Kidney (tissue), 14 donors: ENCODE results near the gene CSTF2T. TPM values are rescaled to one million over a fixed set of nuclear protein-coding genes. Genes with fewer than 3 reads are reported as not detected.

Experiments
- DNase-seq, 5 donors: peaks; one replicate each; pipeline ENCODE4 v3.0.0-alpha.2; 2013 to 2020
- FAIRE-seq: peaks from 2 replicates; lab custom pipeline; 2012; peaks lifted over from hg19 to GRCh38; lab: Jason Lieb, UNC
- H3K27ac ChIP-seq, 2 donors: one replicate each; pipeline ENCODE4 v1.7.0; 2013; ENCODE audit warnings: low read depth in 2 of 2, low read length in 2 of 2, inconsistent platforms in 1 of 2
- H3K27me3 ChIP-seq: one replicate; pipeline ENCODE4 v1.7.1; 2013; ENCODE audit warnings: low read length, inconsistent platforms; ENCODE audit not compliant: control insufficient read depth, insufficient read depth
- H3K36me3 ChIP-seq, 3 donors: one replicate each; pipeline versions ENCODE4 v1.7.0 to v1.7.1; 2013; ENCODE audit warnings: low read length in 3 of 3, control low read depth in 1 of 3, inconsistent platforms in 1 of 3; ENCODE audit not compliant: insufficient read depth in 3 of 3, control insufficient read depth in 2 of 3
- H3K4me1 ChIP-seq, 3 donors: one replicate each; pipeline versions ENCODE4 v1.7.0 to v1.7.1; 2013; ENCODE audit warnings: low read length in 3 of 3, inconsistent platforms in 1 of 3, low read depth in 1 of 3; ENCODE audit not compliant: control insufficient read depth in 2 of 3, insufficient read depth in 2 of 3
- H3K4me3 ChIP-seq, 3 donors: one replicate each; pipeline versions ENCODE4 v1.7.0 to v1.8.1; 2013; ENCODE audit warnings: low read length in 3 of 3, control low read depth in 1 of 3, inconsistent platforms in 1 of 3
- H3K9ac ChIP-seq, 3 donors: one replicate each; pipeline versions ENCODE4 v1.7.0 to v1.7.1; 2013; ENCODE audit warnings: low read length in 3 of 3, control low read depth in 1 of 3, inconsistent platforms in 1 of 3
- H3K9me3 ChIP-seq, 3 donors: one replicate each; pipeline versions ENCODE4 v1.7.0 to v1.7.1; 2013; ENCODE audit warnings: low read length in 3 of 3, control low read depth in 1 of 3, inconsistent platforms in 1 of 3; ENCODE audit not compliant: control insufficient read depth in 2 of 3, insufficient read depth in 1 of 3
- CTCF ChIP-seq: IDR thresholded peaks from 3 replicates; pipeline ENCODE4 v1.5.1; 2012; ENCODE audit warnings: mild to moderate bottlenecking, moderate library complexity, borderline replicate concordance; ENCODE audit not compliant: insufficient read depth; ENCODE audit errors: extremely low read depth
- intact Hi-C: fragments of 100-400 bp; cut with DNase I; formaldehyde crosslinking; loops from one replicate; pipeline ENCODE4 v1.11.1; 2022
- polyA plus RNA-seq: library from polyadenylated mRNA; stranded (reverse); fragments of 350-450 nt; fragmentation: Illumina TruSeq; extraction: RNeasy Lipid Tissue Mini Kit (QIAGEN cat#74804); gene quantifications from one replicate; pipeline ENCODE4 v1.2.3, GENCODE V29; 2014; ENCODE audit warnings: low read depth, low replicate concordance; ENCODE audit not compliant: insufficient read depth
- total RNA-seq: library from RNA; stranded (reverse); fragmentation: NEBNext Ultra II Directional; extraction: Animal tissue kit (Norgen Biotek cat#: 25700); gene quantifications from one replicate; pipeline ENCODE4 v1.2.1, GENCODE V29; 2021
- donor health status: control.
- donor health status: control.
- donor health status: control.
- donor health status: control.
- donor health status: control.
- donor health status: DM: yes; HTN: yes; CAD: no.
- donor health status: Normal renal cell carcinoma (clear cell type).

The CSTF2T gene
- total and polyA plus RNA-seq, 2 donors from 2014 or later, result 11.2 to 24.9 TPM

- FAIRE-seq, result no peak
- no peak for DNase-seq
- no peak overlapping the region for H3K9ac ChIP-seq
- no peaks in the 10 kb centered on the region for H3K27me3 ChIP-seq
- intact Hi-C loops, result no loop called here
- no peaks in the 10 kb centered on the region for H3K4me1 ChIP-seq
- H3K27ac ChIP-seq, result no peak overlapping the region
- H3K9me3 ChIP-seq, result no peaks in the 10 kb centered on the region
- no peak for TF ChIP-seq CTCF
- H3K4me3 ChIP-seq, result no peak overlapping the region
- no peaks in the 10 kb centered on the region for H3K36me3 ChIP-seq
Measured at GRCh38 chr10:51659344-51659743, 40.1 kb downstream of the CSTF2T start.

- no peak for DNase-seq
- no peaks in the 10 kb centered on the region for H3K36me3 ChIP-seq
- intact Hi-C loops, result no loop called here
- H3K27ac ChIP-seq, result no peak overlapping the region
- no peak overlapping the region for H3K4me3 ChIP-seq
- H3K9ac ChIP-seq, result no peak overlapping the region
- H3K27me3 ChIP-seq, result no peaks in the 10 kb centered on the region
- no peaks in the 10 kb centered on the region for H3K4me1 ChIP-seq
- H3K9me3 ChIP-seq, result no peaks in the 10 kb centered on the region
- no peak for FAIRE-seq
- no peak for TF ChIP-seq CTCF
Measured at GRCh38 chr10:51658000-51658399, 41.4 kb downstream of the CSTF2T start.

- no peaks in the 10 kb centered on the region for H3K36me3 ChIP-seq
- intact Hi-C loops, result no loop called here
- no peak overlapping the region for H3K27ac ChIP-seq
- TF ChIP-seq CTCF, result no peak
- no peak overlapping the region for H3K9ac ChIP-seq
- no peaks in the 10 kb centered on the region for H3K27me3 ChIP-seq
- no peak overlapping the region for H3K4me3 ChIP-seq
- FAIRE-seq, result no peak
- H3K9me3 ChIP-seq, result no peaks in the 10 kb centered on the region
- no peaks in the 10 kb centered on the region for H3K4me1 ChIP-seq
- peak in 2 of 5 donors; percentile 32 to 44 for DNase-seq
Measured at GRCh38 chr10:51656503-51656902, 42.9 kb downstream of the CSTF2T start.

- no peak overlapping the region for H3K27ac ChIP-seq
- no peak for FAIRE-seq
- peak in 1 of 5 donors; percentile 66 for DNase-seq
- H3K9ac ChIP-seq, result no peak overlapping the region
- H3K36me3 ChIP-seq, result no peaks in the 10 kb centered on the region
- TF ChIP-seq CTCF, result no peak
- H3K27me3 ChIP-seq, result no peaks in the 10 kb centered on the region
- no peaks in the 10 kb centered on the region for H3K4me1 ChIP-seq
- no peak overlapping the region for H3K4me3 ChIP-seq
- intact Hi-C loops, result no loop called here
- H3K9me3 ChIP-seq, result no peaks in the 10 kb centered on the region
Measured at GRCh38 chr10:51654918-51655317, 44.5 kb downstream of the CSTF2T start.
